GM23338 (cell line): ENCODE measurements around the gene C12orf60. TPM values are rescaled to one million over a fixed set of nuclear protein-coding genes. Genes with fewer than 3 reads are reported as not detected.

Experiments used
- ATAC-seq: fragments of 200-7000 bp; cut with Tn5 transposase; 3 replicates; pipeline ENCODE4 v1.9.1; 2020
- DNase-seq: peaks from one replicate; pipeline ENCODE4 v3.0.0-alpha.2; 2015; ENCODE audit warnings: low spot score
- H2AFZ ChIP-seq: fragments of 200-600 bp; sonication (generic); 2 replicates; pipeline ENCODE4 v1.8.0; 2016; ENCODE audit warnings: antibody characterized with exemption, mild to moderate bottlenecking, moderate library complexity
- H3F3A ChIP-seq: fragments of 200-600 bp; sonication (generic); replicated peaks from 2 replicates; pipeline ENCODE4 v1.8.0; 2017; ENCODE audit warnings: antibody characterized with exemption, mixed run types, low read depth
- H3K27ac ChIP-seq: fragments of 200-600 bp; sonication (generic); 2 replicates; pipeline ENCODE4 v1.6.1; 2016; ENCODE audit warnings: low read depth
- H3K27me3 ChIP-seq: fragments of 200-600 bp; sonication (generic); 2 replicates; pipeline ENCODE4 v1.8.0; 2016; ENCODE audit warnings: mild to moderate bottlenecking, mixed run types, moderate library complexity; ENCODE audit not compliant: insufficient read depth
- H3K36me3 ChIP-seq: fragments of 200-600 bp; sonication (generic); 2 replicates; pipeline ENCODE4 v1.8.0; 2016; ENCODE audit warnings: mild to moderate bottlenecking; ENCODE audit not compliant: insufficient read depth
- H3K4me1 ChIP-seq: fragments of 200-600 bp; sonication (generic); 2 replicates; pipeline ENCODE4 v1.8.0; 2016; ENCODE audit warnings: mild to moderate bottlenecking, moderate library complexity; ENCODE audit not compliant: insufficient read depth
- H3K4me2 ChIP-seq: fragments of 200-600 bp; sonication (generic); 2 replicates; pipeline ENCODE4 v1.7.1; 2017; ENCODE audit warnings: mixed run types
- H3K4me3 ChIP-seq: fragments of 200-600 bp; sonication (generic); 2 replicates; pipeline ENCODE4 v1.6.1; 2016; ENCODE audit warnings: mixed run types
- H3K79me2 ChIP-seq: fragments of 200-600 bp; sonication (generic); replicated peaks from 2 replicates; pipeline ENCODE4 v1.8.0; 2017; ENCODE audit warnings: mild to moderate bottlenecking; ENCODE audit not compliant: insufficient read depth
- H3K9me2 ChIP-seq: fragments of 200-600 bp; sonication (generic); 2 replicates; pipeline ENCODE4 v1.8.0; 2017; ENCODE audit not compliant: insufficient read depth
- H4K20me1 ChIP-seq: fragments of 200-600 bp; sonication (generic); replicated peaks from 2 replicates; pipeline ENCODE4 v1.8.0; 2017; ENCODE audit warnings: mild to moderate bottlenecking; ENCODE audit not compliant: insufficient read depth
- H3K27ac Mint-ChIP-seq: 2 replicates; pipeline ENCODE4 v1.8.0; 2020; ENCODE audit warnings: inconsistent platforms, mild to moderate bottlenecking, moderate library complexity, mixed read lengths
- H3K27me3 Mint-ChIP-seq: 3 replicates; pipeline ENCODE4 v1.8.0; 2022; ENCODE audit warnings: low read depth, mild to moderate bottlenecking, moderate library complexity, mixed read lengths, inconsistent platforms; ENCODE audit not compliant: insufficient read depth, poor library complexity
- H3K36me3 Mint-ChIP-seq: 3 replicates; pipeline ENCODE4 v1.8.0; 2021; ENCODE audit warnings: low read depth, mild to moderate bottlenecking, inconsistent platforms, moderate library complexity, mixed read lengths
- H3K4me1 Mint-ChIP-seq: 3 replicates; pipeline ENCODE4 v1.8.0; 2020; ENCODE audit warnings: mild to moderate bottlenecking, inconsistent platforms, mixed read lengths
- H3K4me3 Mint-ChIP-seq: 3 replicates; pipeline ENCODE4 v1.8.0; 2021; ENCODE audit warnings: moderate library complexity, mild to moderate bottlenecking, inconsistent platforms, mixed read lengths
- H3K9me3 Mint-ChIP-seq: 3 replicates; pipeline ENCODE4 v1.8.0; 2020; ENCODE audit warnings: moderate library complexity, mild to moderate bottlenecking, inconsistent platforms, mixed read lengths
- CREB1 ChIP-seq: fragments of 250-450 bp; sonication (Bioruptor Pico); IDR thresholded peaks from 2 replicates; pipeline ENCODE4 v1.5.0; 2020; ENCODE audit warnings: low read depth, mild to moderate bottlenecking, moderate library complexity
- CTCF ChIP-seq, 2 experiments: fragments of 200-600 bp in 1 of 2; sonication (generic) in 1 of 2; conservative IDR thresholded peaks; 2 replicates each; pipeline versions ENCODE4 v1.5.1 to v1.6.1; 2016 to 2017; ENCODE audit warnings: antibody characterized with exemption in 2 of 2, low read depth in 2 of 2, mild to moderate bottlenecking in 2 of 2, moderate library complexity in 1 of 2
- EZH2 ChIP-seq: fragments of 200-600 bp; sonication (generic); IDR thresholded peaks from one replicate; pipeline ENCODE4 v1.8.0; 2017; ENCODE audit warnings: antibody characterized with exemption, mild to moderate bottlenecking, low read depth; ENCODE audit not compliant: unreplicated experiment
- EZH2phosphoT487 ChIP-seq: fragments of 200-600 bp; sonication (generic); IDR thresholded peaks from one replicate; pipeline ENCODE4 v1.8.1; 2018; ENCODE audit warnings: antibody characterized with exemption; ENCODE audit not compliant: unreplicated experiment
- JUNB ChIP-seq: IDR thresholded peaks from one replicate; pipeline ENCODE4 v1.6.1; 2016; ENCODE audit warnings: antibody characterized with exemption; ENCODE audit not compliant: unreplicated experiment
- NANOG ChIP-seq: IDR thresholded peaks from 2 replicates; pipeline ENCODE4 v1.6.1; 2016; ENCODE audit warnings: antibody characterized with exemption, borderline replicate concordance
- POLR2AphosphoS5 ChIP-seq: IDR thresholded peaks from 2 replicates; pipeline ENCODE4 v1.6.1; 2016; ENCODE audit warnings: antibody characterized with exemption, low read depth
- REST ChIP-seq: IDR thresholded peaks from one replicate; pipeline ENCODE4 v1.6.1; 2018; ENCODE audit warnings: antibody characterized with exemption; ENCODE audit not compliant: unreplicated experiment
- STAT1 ChIP-seq: IDR thresholded peaks from one replicate; pipeline ENCODE4 v1.6.1; 2016; ENCODE audit warnings: antibody characterized with exemption; ENCODE audit not compliant: unreplicated experiment
- ZNF114 ChIP-seq: fragments of 250-450 bp; sonication (Bioruptor Pico); IDR thresholded peaks from 2 replicates; pipeline ENCODE4 v1.5.0; 2020; ENCODE audit warnings: mild to moderate bottlenecking, moderate library complexity
- ZNF331 ChIP-seq: fragments of 250-450 bp; sonication (Bioruptor Pico); IDR thresholded peaks from 2 replicates; pipeline ENCODE4 v1.5.0; 2020; ENCODE audit warnings: low read depth, mild to moderate bottlenecking, moderate library complexity
- polyA plus RNA-seq: library from polyadenylated mRNA; unstranded; fragments of >200 nt; fragmentation: Nextera tagmentation; extraction: Ambion mirVana; gene quantifications from 2 replicates; pipeline ENCODE4 v1.2.1, GENCODE V29; 2016
- total RNA-seq: library from RNA; depleted of rRNA; stranded (reverse); fragments of >200 nt; shearing (Covaris generic); gene quantifications from 2 replicates; pipeline ENCODE4 v1.2.3, GENCODE V29; 2014
- TF ChIP-seq, protein P1 (sequence below): IDR thresholded peaks from 2 replicates; pipeline ENCODE4 v1.6.1; 2016; ENCODE audit warnings: antibody characterized with exemption
- TF ChIP-seq, protein P2 (sequence below): fragments of 250-450 bp; sonication (Bioruptor Pico); IDR thresholded peaks from 2 replicates; pipeline ENCODE4 v1.5.0; 2020; ENCODE audit warnings: mild to moderate bottlenecking, moderate library complexity

C12orf60 gene
- total and polyA plus RNA-seq, 2 experiments from 2014 or later: 1.7 to 2.3 TPM

GRCh38 chr12:14834509-14834908, 31.0 kb downstream of the C12orf60 start:
- peaks cover 4% of the 10 kb centered on the region; the same call in 1 of the 3 replicates for H3K9me3 Mint-ChIP-seq
- TF ChIP-seq POLR2AphosphoS5: no peak
- TF ChIP-seq STAT1: no peak
- TF ChIP-seq EZH2phosphoT487: no peak
- no peak for TF ChIP-seq ZNF114
- no peak for TF ChIP-seq ZNF331 (CRISPR knock-in tag)
- no peak for TF ChIP-seq JUNB
- TF ChIP-seq EZH2: no peak
- no peak for TF ChIP-seq REST
- TF ChIP-seq, protein P1, sequence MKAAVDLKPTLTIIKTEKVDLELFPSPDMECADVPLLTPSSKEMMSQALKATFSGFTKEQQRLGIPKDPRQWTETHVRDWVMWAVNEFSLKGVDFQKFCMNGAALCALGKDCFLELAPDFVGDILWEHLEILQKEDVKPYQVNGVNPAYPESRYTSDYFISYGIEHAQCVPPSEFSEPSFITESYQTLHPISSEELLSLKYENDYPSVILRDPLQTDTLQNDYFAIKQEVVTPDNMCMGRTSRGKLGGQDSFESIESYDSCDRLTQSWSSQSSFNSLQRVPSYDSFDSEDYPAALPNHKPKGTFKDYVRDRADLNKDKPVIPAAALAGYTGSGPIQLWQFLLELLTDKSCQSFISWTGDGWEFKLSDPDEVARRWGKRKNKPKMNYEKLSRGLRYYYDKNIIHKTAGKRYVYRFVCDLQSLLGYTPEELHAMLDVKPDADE: no peak
- TF ChIP-seq CREB1 (CRISPR knock-in tag): no peak
- no peak for TF ChIP-seq NANOG
- no peak for TF ChIP-seq CTCF (conservative IDR thresholded peaks at IDR 0.05; ENCODE audit: low read depth in 2 of 2)
- TF ChIP-seq, protein P2, sequence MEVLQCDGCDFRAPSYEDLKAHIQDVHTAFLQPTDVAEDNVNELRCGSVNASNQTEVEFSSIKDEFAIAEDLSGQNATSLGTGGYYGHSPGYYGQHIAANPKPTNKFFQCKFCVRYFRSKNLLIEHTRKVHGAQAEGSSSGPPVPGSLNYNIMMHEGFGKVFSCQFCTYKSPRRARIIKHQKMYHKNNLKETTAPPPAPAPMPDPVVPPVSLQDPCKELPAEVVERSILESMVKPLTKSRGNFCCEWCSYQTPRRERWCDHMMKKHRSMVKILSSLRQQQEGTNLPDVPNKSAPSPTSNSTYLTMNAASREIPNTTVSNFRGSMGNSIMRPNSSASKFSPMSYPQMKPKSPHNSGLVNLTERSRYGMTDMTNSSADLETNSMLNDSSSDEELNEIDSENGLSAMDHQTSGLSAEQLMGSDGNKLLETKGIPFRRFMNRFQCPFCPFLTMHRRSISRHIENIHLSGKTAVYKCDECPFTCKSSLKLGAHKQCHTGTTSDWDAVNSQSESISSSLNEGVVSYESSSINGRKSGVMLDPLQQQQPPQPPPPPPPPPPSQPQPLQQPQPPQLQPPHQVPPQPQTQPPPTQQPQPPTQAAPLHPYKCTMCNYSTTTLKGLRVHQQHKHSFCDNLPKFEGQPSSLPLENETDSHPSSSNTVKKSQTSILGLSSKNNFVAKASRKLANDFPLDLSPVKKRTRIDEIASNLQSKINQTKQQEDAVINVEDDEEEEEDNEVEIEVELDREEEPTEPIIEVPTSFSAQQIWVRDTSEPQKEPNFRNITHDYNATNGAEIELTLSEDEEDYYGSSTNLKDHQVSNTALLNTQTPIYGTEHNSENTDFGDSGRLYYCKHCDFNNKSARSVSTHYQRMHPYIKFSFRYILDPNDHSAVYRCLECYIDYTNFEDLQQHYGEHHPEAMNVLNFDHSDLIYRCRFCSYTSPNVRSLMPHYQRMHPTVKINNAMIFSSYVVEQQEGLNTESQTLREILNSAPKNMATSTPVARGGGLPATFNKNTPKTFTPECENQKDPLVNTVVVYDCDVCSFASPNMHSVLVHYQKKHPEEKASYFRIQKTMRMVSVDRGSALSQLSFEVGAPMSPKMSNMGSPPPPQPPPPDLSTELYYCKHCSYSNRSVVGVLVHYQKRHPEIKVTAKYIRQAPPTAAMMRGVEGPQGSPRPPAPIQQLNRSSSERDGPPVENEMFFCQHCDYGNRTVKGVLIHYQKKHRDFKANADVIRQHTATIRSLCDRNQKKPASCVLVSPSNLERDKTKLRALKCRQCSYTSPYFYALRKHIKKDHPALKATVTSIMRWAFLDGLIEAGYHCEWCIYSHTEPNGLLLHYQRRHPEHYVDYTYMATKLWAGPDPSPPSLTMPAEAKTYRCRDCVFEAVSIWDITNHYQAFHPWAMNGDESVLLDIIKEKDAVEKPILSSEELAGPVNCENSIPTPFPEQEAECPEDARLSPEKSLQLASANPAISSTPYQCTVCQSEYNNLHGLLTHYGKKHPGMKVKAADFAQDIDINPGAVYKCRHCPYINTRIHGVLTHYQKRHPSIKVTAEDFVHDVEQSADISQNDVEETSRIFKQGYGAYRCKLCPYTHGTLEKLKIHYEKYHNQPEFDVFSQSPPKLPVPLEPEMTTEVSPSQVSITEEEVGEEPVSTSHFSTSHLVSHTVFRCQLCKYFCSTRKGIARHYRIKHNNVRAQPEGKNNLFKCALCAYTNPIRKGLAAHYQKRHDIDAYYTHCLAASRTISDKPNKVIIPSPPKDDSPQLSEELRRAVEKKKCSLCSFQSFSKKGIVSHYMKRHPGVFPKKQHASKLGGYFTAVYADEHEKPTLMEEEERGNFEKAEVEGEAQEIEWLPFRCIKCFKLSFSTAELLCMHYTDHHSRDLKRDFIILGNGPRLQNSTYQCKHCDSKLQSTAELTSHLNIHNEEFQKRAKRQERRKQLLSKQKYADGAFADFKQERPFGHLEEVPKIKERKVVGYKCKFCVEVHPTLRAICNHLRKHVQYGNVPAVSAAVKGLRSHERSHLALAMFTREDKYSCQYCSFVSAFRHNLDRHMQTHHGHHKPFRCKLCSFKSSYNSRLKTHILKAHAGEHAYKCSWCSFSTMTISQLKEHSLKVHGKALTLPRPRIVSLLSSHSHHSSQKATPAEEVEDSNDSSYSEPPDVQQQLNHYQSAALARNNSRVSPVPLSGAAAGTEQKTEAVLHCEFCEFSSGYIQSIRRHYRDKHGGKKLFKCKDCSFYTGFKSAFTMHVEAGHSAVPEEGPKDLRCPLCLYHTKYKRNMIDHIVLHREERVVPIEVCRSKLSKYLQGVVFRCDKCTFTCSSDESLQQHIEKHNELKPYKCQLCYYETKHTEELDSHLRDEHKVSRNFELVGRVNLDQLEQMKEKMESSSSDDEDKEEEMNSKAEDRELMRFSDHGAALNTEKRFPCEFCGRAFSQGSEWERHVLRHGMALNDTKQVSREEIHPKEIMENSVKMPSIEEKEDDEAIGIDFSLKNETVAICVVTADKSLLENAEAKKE (CRISPR knock-in tag): no peak
- Histone ChIP-seq H3K4me1 (no peaks in the 10 kb centered on the region), H3K27me3 (no peaks in the 10 kb centered on the region), H3K36me3 (no peaks in the 10 kb centered on the region), H3K79me2 (no peaks in the 10 kb centered on the region), H4K20me1 (no peaks in the 10 kb centered on the region), H3K4me2 (no peak overlapping the region), H3K4me3 (no peak overlapping the region), H3K27ac (no peak overlapping the region), H3K9me2 (no peaks in the 10 kb centered on the region), H2AFZ (no peak overlapping the region), H3F3A (no peaks in the 10 kb centered on the region)
- no peak overlapping the region for H3K4me3 Mint-ChIP-seq
- DNase-seq (no peak), ATAC-seq (no peak)
- no peak overlapping the region for H3K27ac Mint-ChIP-seq
- H3K36me3 Mint-ChIP-seq: peaks cover 2% of the 10 kb centered on the region; the same call in 1 of the 3 replicates
- H3K27me3 Mint-ChIP-seq: no peaks in the 10 kb centered on the region
- H3K4me1 Mint-ChIP-seq: peaks cover 3% of the 10 kb centered on the region; the same call in 1 of the 3 replicates
